ENCODE data around the gene MTCL1.

MTCL1 gene

GRCh38 chr18:8854962-8855361 lies 149.6 kb downstream of the MTCL1 start:
- TF ChIP-seq FOXM1 (IDR thresholded peaks at IDR 0.05; ENCODE audit: borderline replicate concordance, low read depth) (no peak), EGR1 (IDR thresholded peaks at IDR 0.05) (no peak), RAD21 (IDR thresholded peaks at IDR 0.05; ENCODE audit: low read depth) (no peak), TEAD4 (IDR thresholded peaks at IDR 0.05) (no peak), ZBTB7A (IDR thresholded peaks at IDR 0.05; ENCODE audit: low read depth) (no peak), TCF12 (IDR thresholded peaks at IDR 0.05; ENCODE audit: low read depth) (no peak), CREB1 (IDR thresholded peaks at IDR 0.05; ENCODE audit: low read depth) (no peak), YY1 (IDR thresholded peaks at IDR 0.05; ENCODE audit: low read depth) (no peak), TAF1 (IDR thresholded peaks at IDR 0.05; ENCODE audit: low read depth) (no peak), CEBPB (IDR thresholded peaks at IDR 0.05) (no peak), MAX (IDR thresholded peaks at IDR 0.05) (no peak), REST (IDR thresholded peaks at IDR 0.05; ENCODE audit: low read depth) (no peak), USF1 (IDR thresholded peaks at IDR 0.05) (no peak), EP300 (IDR thresholded peaks at IDR 0.05; ENCODE audit: borderline replicate concordance) (no peak), NFIC (IDR thresholded peaks at IDR 0.05) (no peak)

GRCh38 chr18:8856212-8856611 lies 150.9 kb downstream of the MTCL1 start:
- no peak for TF ChIP-seq EP300 (IDR thresholded peaks at IDR 0.05; ENCODE audit: borderline replicate concordance)
- no peak for TF ChIP-seq FOXM1 (IDR thresholded peaks at IDR 0.05; ENCODE audit: borderline replicate concordance, low read depth)
- TF ChIP-seq TCF12 (IDR thresholded peaks at IDR 0.05; ENCODE audit: low read depth), result no peak
- TF ChIP-seq USF1 (IDR thresholded peaks at IDR 0.05), result no peak
- TF ChIP-seq REST (IDR thresholded peaks at IDR 0.05; ENCODE audit: low read depth), result no peak
- TF ChIP-seq TAF1 (IDR thresholded peaks at IDR 0.05; ENCODE audit: low read depth), result no peak
- no peak for TF ChIP-seq TEAD4 (IDR thresholded peaks at IDR 0.05)
- TF ChIP-seq CEBPB (IDR thresholded peaks at IDR 0.05), result no peak
- TF ChIP-seq RAD21 (IDR thresholded peaks at IDR 0.05; ENCODE audit: low read depth), result no peak
- TF ChIP-seq EGR1 (IDR thresholded peaks at IDR 0.05), result no peak
- TF ChIP-seq YY1 (IDR thresholded peaks at IDR 0.05; ENCODE audit: low read depth), result no peak
- no peak for TF ChIP-seq NFIC (IDR thresholded peaks at IDR 0.05)
- TF ChIP-seq MAX (IDR thresholded peaks at IDR 0.05), result no peak
- TF ChIP-seq CREB1 (IDR thresholded peaks at IDR 0.05; ENCODE audit: low read depth), result no peak
- no peak for TF ChIP-seq ZBTB7A (IDR thresholded peaks at IDR 0.05; ENCODE audit: low read depth)

GRCh38 chr18:8856769-8857393 lies 151.5 kb downstream of the MTCL1 start:
- no peak for TF ChIP-seq EP300 (IDR thresholded peaks at IDR 0.05; ENCODE audit: borderline replicate concordance)
- TF ChIP-seq NFIC (IDR thresholded peaks at IDR 0.05), result no peak
- no peak for TF ChIP-seq USF1 (IDR thresholded peaks at IDR 0.05)
- no peak for TF ChIP-seq REST (IDR thresholded peaks at IDR 0.05; ENCODE audit: low read depth)
- TF ChIP-seq ZBTB7A (IDR thresholded peaks at IDR 0.05; ENCODE audit: low read depth), result no peak
- TF ChIP-seq MAX (IDR thresholded peaks at IDR 0.05), result no peak
- TF ChIP-seq TAF1 (IDR thresholded peaks at IDR 0.05; ENCODE audit: low read depth), result no peak

GRCh38 chr18:8857806-8858205 lies 152.4 kb downstream of the MTCL1 start:
- TF ChIP-seq FOXM1 (IDR thresholded peaks at IDR 0.05; ENCODE audit: borderline replicate concordance, low read depth) (no peak), EP300 (IDR thresholded peaks at IDR 0.05; ENCODE audit: borderline replicate concordance) (no peak), NFIC (IDR thresholded peaks at IDR 0.05) (no peak), TEAD4 (IDR thresholded peaks at IDR 0.05) (no peak), MAX (IDR thresholded peaks at IDR 0.05) (no peak), TCF12 (IDR thresholded peaks at IDR 0.05; ENCODE audit: low read depth) (no peak), REST (IDR thresholded peaks at IDR 0.05; ENCODE audit: low read depth) (no peak), USF1 (IDR thresholded peaks at IDR 0.05) (no peak), YY1 (IDR thresholded peaks at IDR 0.05; ENCODE audit: low read depth) (no peak), ZBTB7A (IDR thresholded peaks at IDR 0.05; ENCODE audit: low read depth) (no peak), CREB1 (IDR thresholded peaks at IDR 0.05; ENCODE audit: low read depth) (no peak)

Measured in Ishikawa (cell line).